GM21825 (cell line): ENCODE measurements around the gene MCOLN1.
A peak's percentile ranks its signal among the peaks of the same experiment; 100 is the strongest.
"Not testable (repeated sequence)": the region's sequence is repeated elsewhere in the genome, so short reads cannot be mapped to it uniquely, and the experiment has no call there.

ENCODE experiments used
- ATAC-seq: cut with Tn5 transposase; IDR thresholded peaks from one replicate; pipeline ENCODE4 v1.9.1; 2021; ENCODE audit warnings: mild to moderate bottlenecking, moderate library complexity; ENCODE audit not compliant: unreplicated experiment

The MCOLN1 gene

DNA sequence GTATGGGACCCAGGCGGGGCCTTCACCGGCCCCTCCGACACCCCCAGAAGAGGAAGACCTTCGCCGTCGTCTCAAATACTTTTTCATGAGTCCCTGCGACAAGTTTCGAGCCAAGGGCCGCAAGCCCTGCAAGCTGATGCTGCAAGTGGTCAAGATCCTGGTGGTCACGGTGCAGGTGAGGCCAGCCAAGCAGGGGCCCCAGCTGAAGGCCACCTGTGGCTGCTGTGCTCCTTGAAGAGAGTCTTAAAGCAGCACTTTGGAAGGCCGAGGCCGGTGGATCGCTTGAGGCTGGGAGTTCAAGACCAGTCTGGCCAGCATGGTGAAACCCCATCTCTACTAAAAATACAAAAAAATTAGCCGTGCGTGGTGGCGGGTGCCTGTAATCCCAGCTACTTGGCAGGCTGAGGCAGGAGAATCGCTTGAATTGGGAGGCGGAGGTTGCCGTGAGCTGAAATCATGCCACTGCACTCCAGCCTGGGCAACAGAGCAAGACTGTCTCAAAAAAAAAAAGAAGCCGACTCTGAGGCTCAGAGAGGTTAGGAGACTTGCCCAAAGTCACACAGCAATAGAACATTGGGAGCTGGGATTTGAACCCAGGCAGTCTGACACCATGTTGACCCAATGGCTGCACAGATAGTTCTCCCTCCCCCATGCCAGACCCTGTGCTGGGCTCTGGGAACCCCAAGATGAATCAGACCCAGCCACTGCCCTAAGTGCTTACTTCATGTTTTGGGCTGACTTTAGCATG is 2.7 kb downstream of the MCOLN1 start:
- ATAC-seq: no peak

DNA sequence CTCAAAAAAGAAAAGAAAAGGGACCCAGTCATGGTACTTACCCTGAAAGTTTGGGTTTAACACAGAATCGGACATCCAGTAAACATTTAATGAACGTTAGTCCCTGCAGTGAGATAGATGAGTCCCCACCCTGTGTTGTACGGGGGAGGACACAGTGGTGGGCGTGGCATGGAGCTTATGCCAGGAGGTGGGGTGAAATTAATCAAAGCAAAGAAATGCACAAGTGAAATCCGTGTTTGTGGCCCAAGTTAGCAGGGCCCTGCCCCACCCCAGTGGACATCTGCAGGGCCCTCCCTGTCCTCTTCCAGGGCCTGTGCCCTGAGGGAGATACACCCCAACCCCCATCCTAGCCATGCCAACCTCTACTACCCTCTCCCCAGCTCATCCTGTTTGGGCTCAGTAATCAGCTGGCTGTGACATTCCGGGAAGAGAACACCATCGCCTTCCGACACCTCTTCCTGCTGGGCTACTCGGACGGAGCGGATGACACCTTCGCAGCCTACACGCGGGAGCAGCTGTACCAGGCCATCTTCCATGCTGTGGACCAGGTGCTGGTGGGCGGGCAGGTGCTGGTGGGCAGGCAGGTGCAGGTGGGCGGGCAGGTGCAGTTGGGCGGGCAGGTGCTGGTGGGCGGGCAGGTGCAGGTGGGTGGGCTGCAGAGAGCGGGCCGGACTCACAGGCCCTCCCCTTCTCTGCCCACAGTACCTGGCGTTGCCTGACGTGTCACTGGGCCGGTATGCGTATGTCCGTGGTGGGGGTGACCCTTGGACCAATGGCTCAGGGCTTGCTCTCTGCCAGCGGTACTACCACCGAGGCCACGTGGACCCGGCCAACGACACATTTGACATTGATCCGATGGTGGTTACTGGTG is 3.9 kb downstream of the MCOLN1 start:
- no peak for ATAC-seq

DNA sequence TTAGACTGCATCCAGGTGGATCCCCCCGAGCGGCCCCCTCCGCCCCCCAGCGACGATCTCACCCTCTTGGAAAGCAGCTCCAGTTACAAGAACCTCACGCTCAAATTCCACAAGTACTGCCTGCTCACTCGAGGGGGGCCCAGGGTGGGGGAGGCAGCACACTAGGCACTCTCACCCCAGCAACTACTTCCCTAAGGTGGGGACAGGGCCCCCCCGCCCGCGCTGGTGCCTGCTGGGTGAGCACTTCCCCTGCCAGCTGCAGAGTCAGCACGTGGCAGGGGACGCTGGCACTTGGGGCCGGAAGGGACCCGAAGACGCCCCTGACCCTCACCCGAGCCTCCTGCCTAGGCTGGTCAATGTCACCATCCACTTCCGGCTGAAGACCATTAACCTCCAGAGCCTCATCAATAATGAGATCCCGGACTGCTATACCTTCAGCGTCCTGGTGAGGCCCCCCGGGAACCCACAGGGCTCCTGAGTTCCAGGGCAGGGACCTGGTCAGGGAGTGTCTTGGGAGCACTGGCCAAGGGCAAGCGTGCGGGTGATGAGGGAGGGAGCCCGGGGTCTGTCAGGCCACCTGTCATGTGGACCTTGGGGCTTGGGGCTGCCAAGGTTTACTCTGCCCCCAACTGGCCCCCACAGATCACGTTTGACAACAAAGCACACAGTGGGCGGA is 5.2 kb downstream of the MCOLN1 start:
- ATAC-seq: no peak

DNA sequence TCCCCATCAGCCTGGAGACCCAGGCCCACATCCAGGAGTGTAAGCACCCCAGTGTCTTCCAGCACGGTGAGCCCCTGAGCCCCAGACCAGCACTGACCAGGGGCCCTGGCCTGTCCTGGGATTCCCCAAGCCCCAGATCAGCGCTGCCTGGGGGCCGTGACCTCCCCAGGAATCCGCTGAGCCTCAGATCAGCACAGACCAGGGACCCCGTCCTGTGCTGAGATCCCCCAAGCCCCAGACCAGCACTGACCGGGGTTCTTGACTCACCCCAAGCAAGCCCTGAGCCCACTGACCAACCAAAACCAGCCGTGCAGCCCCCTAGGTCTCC is 5.7 kb downstream of the MCOLN1 start:
- ATAC-seq: no peak

DNA sequence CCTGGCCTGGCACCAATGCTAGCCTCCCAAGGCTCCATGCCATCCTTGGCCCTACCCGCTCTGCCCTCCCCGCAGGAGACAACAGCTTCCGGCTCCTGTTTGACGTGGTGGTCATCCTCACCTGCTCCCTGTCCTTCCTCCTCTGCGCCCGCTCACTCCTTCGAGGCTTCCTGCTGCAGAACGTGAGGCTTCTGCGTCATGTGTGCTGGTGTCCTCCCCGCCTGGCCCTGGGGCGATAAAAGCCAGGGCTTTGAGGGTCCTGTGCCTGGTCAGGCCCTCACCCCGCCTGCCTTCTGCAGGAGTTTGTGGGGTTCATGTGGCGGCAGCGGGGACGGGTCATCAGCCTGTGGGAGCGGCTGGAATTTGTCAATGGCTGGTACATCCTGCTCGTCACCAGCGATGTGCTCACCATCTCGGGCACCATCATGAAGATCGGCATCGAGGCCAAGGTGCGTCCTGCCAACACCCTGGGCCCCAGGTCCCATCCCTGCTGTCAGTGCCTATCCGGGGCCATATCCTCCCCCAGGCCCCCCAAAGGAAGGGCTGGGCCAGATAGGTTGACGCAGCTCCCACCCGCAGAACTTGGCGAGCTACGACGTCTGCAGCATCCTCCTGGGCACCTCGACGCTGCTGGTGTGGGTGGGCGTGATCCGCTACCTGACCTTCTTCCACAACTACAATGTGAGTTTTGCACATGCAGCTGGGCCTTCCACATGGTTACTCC is 6.3 kb downstream of the MCOLN1 start:
- ATAC-seq: no peak

DNA sequence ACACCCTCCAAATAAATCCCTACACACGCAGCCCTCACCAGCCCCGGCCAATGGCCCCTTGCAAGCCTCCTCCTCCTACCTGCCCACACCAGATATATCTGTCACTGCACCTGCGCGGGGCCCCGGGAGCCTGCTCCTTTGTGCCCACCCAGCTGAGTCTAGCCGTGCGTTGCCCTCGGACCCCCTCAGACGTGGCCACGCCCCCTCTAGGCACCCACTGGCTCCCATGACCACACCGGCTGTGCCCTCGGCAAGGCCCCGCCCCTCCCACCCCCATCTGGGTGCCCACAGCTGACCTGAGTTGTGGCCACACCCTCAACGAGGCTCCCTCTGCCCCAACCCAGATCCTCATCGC is 6.8 kb downstream of the MCOLN1 start:
- no peak for ATAC-seq

DNA sequence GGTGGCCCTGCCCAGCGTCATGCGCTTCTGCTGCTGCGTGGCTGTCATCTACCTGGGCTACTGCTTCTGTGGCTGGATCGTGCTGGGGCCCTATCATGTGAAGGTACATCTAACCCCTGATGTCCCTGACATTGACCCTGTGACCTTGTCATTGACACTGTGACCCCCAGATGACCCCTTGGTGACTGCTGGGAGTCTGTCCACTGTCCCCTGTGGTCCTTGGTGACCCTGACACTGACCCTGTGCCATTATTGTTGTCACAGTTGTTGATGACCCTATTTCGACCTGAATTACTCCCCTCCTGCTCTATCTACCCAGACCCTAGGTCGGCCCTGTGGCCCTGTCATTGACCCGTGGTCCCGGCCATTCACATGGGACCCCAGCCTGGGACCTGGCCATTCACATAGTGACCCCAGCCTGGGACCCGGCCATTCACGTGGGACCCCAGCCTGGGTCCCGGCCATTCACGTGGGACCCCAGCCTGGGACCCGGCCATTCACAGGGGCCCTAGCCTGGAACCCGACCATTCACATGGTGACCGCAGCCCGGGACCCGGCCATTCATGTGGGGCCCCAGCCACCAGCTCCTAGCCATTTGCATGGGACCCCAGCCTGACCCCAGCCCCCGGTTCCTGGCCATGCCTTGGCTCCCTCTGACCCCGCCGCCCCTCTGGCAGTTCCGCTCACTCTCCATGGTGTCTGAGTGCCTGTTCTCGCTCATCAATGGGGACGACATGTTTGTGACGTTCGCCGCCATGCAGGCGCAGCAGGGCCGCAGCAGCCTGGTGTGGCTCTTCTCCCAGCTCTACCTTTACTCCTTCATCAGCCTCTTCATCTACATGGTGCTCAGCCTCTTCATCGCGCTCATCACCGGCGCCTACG is 7.4 kb downstream of the MCOLN1 start:
- ATAC-seq: no peak

DNA sequence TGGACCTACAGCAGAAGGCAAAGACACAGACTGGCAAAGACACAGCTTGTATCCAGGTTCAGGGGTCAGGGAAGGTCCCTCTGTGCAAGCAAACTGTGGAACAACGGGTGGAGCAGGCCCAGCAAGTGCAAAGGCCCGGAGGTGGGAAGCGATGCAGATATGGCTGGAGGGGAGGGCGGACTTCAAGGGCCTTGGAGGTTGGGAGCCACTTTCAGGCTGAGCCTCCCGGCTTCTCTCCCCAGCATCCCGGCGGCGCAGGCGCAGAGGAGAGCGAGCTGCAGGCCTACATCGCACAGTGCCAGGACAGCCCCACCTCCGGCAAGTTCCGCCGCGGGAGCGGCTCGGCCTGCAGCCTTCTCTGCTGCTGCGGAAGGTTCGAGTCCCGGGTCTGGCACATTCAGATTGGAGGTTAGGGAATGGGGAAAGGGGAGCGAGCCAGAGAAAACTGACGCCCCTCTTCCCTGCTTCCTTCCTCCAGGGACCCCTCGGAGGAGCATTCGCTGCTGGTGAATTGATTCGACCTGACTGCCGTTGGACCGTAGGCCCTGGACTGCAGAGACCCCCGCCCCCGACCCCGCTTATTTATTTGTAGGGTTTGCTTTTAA is 11.0 kb downstream of the MCOLN1 start:
- no peak for ATAC-seq

DNA sequence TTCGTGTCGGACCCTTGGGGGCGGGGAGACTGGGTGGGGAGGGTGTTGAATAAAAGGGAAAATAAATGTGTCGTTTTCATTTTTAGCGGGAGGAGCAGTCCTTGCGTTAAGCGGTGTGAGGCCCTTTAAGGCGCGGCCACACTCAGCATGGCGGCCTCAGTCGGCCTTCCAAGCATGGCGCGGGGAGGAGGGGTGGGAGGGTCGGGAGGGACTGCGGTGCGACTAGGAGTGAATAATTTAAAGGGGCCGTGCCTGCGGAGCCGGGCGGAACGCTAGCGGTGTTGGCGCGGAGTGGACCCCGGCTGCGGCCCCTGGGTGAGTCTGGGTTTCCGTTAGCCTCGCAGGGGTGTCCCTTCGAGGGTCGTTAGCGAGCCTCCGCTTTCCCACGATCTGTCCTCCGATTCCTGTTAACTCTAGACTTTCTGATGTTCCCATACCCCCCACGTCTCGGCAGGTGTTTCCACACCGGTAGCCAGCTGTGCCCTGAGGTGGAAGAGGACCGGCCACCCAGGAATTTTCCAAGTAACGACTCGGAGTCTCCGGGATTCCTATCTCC is 11.6 kb downstream of the MCOLN1 start:
- ATAC-seq: no peak

DNA sequence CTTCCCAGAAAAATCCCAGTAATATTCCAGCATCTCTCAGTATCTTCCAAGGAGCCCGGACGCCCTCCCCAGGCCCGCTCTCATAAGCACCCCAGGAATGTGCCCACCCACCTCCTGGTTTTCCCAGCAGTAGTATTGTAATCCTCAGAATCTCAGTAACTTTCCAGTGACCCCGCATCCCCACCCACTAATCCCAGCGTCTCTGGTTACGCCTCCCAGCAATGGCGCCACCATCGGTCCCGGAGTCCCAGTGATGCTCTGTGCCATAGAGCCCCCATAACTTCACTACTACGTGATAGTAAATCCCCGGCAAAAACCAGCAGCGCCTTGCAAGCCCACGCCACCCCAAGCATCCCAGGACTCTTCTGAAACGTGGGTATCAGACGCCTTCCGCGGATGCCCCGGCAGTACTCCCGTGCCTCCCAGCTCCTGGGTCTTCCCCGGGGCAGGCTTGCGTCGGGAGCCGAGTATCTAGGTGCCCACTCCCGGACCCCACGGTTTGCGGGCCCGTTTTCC is 12.2 kb downstream of the MCOLN1 start:
- peak; percentile 7 for ATAC-seq

DNA sequence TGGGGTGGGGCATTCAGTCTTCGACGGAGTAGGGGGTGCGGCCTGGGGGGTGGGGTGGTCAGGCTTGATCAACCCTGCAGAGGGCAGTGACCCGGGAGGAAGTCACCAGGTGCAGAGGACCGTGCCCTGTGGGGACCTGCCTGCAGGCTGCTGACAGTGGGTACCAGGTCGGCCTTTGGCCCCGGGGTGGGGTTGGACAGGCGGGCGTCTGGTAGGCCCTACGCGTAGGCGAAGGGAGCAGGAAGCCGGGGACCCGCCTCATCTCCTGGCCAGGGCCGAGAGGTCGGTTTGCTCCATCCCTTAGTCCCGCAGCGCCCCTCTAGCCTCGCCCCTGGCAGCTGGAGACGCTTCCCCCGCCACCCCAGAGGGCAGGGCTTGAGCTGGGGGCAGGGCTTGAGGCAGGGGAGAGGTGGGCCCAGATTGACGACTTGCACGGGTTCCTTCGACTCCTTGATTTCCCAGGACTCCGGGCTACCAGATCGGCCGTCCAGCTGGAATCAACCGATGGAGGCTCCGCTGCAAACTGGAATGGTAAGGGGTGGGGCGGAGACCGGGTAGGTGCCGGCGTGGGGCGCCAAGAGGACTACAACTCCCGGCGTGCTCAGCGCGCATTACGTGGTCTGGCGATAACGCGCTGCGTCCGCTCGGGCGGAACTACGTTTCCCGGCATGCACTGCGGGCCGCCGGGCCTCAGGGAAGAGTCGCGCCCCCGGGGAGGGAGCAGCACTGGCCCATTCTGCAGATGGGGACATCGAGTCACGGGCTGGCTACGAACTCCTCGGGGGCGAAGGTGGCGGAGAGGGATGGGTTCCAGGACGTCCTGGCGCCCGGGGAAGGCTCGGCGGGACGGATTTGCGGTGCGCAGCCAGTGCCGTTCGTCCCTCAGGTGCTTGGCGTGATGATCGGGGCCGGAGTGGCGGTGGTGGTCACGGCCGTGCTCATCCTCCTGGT is 12.9 kb downstream of the MCOLN1 start, which contains the start of gene PNPLA6:
TSS of gene PNPLA6 (plus strand) at position 671 of the 951 bp plus-strand sequence. CDS start at position 743, 72 bp downstream.
- peak; percentile 52 for ATAC-seq

DNA sequence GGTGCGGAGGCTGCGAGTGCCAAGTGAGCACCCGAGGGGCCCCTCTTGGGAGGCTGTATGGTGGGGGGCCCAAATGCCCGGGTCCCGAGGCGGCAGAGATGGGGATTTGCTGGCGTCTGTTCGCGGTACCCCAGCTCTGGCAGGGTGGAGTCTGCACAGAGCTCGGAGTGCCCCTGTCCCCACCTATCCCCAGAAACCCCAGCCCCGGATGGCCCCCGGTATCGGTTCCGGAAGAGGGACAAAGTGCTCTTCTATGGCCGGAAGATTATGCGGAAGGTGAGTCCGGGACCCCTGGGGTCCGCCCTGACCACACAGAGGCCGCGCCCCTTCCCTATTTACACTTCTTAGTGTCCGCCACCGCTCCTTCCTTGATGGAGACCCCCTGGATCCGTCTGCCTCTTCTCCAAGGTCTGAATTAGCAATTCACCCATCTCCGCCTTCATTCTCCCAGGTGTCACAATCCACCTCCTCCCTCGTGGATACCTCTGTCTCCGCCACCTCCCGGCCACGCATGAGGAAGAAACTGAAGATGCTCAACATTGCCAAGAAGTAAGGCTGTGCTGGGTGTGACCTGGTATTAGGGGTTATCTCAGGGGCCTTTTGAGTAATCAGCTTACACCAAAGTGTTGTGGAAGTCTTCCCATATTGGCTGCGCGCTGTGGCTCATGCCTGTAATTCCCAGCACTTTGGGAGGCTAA is 13.7 kb downstream of the MCOLN1 start:
- no peak for ATAC-seq

DNA sequence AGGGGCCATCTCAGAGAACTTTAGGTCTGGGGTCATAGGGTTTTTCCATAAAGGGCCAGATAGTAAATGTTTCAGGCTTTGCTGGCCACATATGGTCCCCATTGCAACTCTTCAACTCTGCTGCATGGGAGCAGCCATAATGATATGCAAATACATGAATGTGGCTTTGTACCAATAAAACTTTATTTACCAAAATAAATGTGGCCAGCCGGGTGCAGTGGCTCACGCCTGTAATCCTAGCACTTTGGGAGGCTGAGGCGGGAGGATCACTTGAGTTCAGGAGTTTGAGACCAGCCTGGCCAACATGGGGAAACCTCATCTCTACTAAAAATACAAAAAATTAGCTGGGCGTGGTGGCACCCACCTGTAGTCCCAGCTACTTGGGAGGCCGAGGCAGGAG is 16.6 kb downstream of the MCOLN1 start:
- ATAC-seq: not testable (repeated sequence)

DNA sequence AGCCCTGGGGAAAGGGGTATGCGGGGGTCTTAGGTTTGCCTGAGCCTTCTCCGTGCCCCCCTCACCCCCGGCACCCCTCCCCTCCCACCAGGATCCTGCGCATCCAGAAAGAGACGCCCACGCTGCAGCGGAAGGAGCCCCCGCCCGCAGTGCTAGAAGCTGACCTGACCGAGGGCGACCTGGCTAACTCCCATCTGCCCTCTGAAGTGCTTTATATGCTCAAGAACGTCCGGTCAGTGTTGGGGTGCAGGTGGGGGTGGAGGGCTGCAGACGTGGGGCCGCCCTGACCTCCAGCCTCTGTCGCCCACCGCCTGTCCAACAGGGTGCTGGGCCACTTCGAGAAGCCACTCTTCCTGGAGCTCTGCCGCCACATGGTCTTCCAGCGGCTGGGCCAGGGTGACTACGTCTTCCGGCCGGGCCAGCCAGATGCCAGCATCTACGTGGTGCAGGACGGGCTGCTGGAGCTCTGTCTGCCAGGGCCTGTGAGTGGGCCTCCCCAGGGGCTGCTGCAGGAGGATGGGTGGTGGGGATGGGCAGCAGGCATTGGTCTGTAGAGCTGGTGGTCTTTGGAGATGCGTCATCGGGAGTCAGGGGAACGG is 17.5 kb downstream of the MCOLN1 start:
- ATAC-seq: no peak

DNA sequence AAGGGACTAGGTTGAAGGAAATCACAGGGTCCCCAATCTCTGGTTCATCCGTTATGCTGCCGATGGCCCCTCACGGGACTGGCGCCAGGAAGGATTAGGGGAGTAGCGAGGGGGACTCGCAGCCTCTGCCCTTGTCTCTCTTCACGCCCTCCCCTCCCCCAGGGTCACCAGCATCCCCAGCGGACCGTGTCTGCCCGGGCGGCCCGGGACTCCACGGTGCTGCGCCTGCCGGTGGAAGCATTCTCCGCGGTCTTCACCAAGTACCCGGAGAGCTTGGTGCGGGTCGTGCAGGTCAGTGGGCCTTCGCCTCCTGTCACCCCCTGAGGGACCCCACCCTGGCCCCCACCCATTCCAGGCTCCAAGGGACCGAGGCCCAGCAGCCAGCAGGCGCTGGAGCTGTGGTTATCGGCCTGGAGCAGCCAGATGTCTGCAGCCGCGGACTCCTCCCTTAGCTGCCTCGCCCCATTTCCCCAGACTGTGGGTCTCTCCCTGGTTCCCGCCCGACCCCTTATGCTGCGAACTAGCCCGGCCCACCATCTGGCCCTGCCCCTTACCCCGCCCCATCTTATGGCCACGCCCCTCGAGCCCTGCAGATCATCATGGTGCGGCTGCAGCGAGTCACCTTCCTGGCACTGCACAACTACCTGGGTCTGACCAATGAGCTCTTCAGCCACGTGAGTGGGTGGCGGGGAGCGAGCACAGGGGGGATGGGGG is 18.5 kb downstream of the MCOLN1 start:
- ATAC-seq: no peak

DNA sequence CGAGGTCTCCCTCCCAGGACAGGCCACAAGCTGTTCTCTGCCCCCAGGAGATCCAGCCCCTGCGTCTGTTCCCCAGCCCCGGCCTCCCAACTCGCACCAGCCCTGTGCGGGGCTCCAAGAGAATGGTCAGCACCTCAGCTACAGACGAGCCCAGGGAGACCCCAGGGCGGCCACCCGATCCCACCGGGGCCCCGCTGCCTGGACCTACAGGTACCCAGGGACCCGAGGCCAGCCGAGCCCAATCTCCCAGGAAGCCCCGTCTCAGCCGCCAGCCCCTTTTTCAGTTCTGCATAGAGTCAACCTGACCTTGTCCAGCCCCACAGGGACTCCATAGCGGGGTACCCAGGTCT is 19.0 kb downstream of the MCOLN1 start:
- ATAC-seq: no peak
